ENCODE measurements around the gene TECTB.
"Not testable (repeated sequence)": the region's sequence is repeated elsewhere in the genome, so short reads cannot be mapped to it uniquely, and the experiment has no call there.

The TECTB gene

GRCh38 chr10:112283100-112283499, at the start of gene TECTB:
TECTB (plus strand) TSS chr10:112283400; CDS start chr10:112283735, 335 bp downstream.
- DNase-seq (ENCODE audit: low read depth) = no peak

DNA sequence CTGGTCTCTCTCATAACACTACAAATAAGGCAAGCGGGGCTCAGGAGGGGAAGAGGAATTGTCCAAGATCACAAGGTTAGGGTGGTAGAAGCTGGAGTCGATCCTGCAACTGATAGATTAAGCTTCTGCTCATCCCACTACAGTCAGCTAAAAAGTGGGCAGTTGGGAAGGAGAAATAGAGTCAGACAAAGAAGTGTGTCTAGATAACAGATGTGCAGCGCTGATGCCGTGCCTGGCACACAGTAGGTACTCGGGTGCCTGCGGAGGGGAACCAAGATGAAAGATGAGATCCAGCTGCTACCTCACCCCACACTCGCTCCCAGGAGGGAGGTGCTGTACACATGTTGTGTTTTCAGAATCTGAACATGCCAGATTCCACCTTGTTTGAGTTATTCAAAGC, 48.1 kb upstream of the TECTB start:
- no peak for DNase-seq (ENCODE audit: low read depth)

GRCh38 chr10:112235920-112236319, 47.3 kb upstream of the TECTB start:
- no peak for DNase-seq (ENCODE audit: low read depth)

DNA sequence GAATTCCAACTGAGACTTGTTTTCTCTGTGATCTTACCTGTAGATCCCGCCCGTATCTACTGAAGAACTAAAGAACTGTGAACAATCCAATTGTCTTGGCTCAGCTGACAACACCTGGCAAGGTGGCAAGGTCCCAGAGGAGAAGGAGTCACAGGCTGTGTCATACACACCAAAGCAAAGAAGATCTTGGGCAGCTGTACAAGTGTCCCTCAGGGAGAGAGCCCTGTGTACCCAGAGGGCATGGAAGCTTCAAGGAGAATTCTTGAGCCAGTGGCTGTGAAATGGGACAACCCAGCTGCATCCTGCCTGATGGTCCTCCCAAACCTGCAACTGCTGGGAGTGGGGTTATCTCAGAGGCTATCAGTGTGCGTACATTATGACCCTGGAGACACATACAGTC, 46.7 kb upstream of the TECTB start:
- no peak for DNase-seq (ENCODE audit: low read depth)

GRCh38 chr10:112239347-112239746, 43.9 kb upstream of the TECTB start:
- DNase-seq (ENCODE audit: low read depth) = no peak

GRCh38 chr10:112240441-112240840, 42.8 kb upstream of the TECTB start:
- no peak for DNase-seq (ENCODE audit: low read depth)

DNA sequence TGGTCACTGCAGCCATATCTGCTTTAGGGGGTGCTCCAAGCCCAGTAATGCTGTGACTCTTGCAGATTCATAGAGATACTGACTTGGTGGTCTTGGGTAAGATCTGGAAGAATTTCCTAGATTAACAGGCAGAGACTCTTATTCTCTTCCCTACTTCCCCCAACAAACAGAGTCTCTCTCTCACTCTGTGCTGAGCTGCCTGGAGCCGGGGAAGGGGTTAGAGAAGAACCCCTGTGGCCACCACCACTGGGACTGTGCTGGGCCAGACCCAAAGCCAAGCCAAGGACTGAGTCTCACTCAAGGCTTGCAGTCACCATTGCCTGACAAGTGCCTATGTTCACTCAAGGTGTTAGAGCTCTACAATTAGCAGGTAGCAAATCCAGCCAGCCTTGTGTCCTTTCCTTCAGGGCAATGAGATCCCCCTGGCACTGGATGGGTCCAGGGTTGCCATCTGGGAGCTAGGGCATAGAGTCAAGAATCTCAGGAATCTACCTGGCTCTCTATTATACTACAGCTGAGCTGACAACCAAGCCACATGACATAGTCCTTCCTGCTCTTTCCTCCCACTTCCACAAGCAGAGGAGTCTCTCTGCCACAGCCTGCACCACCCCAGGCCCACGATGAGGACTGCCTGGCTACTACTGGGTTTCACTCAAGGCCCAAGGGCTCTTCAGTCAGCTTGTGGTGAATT, 41.4 kb upstream of the TECTB start:
- no peak for DNase-seq (ENCODE audit: low read depth)

DNA sequence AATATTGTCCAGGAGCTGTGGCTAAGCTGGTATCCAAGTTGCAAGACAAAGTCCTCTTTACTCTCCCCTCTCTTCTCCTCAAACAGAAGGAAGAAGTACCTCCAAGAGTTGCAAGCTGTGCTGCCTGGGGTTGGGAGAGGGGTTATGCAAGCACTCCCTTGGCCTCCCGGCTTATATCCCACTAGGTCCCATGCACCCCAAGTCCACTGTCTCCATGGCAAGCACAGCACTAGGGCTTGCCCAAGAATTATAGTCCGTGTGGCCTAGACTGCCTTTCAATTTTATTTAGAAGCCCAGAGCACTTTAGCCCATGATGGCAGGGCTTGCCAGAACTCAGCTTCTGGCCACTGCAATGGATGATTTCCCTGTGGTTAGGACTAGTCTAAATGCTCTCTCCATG, 40.4 kb upstream of the TECTB start:
- no peak for DNase-seq (ENCODE audit: low read depth)

- no peak for DNase-seq (ENCODE audit: low read depth)
These were observed 39.5 kb upstream of the TECTB start for GRCh38 chr10:112243713-112244112.

DNA sequence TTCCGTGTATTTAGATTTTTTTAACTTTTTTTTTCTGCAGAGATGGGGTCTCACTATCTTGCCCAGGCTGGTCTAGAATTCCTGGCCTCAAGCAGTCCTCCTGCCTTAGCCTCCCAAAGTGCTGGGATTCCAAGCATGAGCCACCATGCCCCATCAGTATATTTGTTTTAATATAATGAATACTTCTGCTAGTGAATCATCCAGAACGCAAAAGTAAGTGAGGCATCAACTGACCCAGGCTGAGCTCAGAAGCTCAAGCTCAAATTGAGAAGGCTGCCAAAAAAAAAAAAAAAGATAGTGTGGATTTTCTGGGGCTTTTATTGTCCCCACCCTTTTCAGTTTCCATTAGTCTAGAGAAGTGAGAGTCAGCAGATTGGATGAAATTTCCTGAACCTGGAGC, 39.0 kb upstream of the TECTB start:
- DNase-seq (ENCODE audit: low read depth) = no peak

DNA sequence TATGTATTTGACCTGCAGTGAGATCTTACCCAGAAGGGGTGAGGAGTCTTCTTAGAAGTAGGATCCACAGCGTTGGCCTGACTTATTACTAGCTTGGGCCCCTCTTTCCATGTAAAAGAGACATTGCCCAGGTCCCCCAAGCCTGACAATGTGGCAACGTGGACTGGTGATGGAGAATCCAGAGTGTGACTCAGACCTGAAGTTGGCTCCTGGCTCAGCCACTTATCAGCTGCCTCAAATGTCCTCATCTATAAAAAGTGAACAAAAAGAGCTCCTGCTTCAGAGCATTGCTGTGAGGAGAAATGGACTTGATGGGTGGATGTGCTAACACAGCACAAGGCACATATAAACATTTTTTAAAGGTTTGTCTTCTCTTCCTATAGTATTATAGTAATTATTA, 35.4 kb upstream of the TECTB start:
- DNase-seq (ENCODE audit: low read depth) = no peak

DNA sequence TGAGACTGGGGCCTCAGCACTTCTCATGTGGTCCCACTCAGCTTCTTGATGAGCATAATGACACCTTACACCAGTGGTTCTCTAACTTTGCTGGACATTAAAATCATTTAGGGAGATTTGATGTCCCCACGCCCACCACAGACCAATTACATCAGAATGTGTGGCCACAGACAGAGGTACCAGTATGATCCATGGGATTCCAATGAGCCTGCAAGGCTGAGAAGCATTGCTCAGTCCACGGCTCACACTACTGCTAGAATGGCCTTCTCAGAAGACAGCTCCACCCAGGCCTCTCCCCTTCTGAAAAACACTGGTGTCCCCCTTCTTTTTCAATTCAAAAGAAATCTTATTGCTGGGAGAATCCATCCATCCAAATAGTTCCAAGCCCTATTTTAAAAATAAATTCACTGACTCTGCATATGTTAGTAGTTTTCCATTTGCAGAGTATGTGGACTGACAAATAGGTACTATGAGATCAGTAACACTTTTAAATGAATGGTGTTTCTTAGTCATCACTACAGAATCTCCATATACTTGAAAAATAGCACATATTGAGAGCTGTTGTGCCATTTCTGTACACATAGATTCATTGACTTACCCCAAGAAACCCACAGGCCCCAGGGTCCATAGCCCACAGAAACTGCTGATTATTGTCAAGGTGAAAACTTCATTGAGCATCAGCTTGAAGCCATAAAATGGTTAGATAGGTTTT, 34.5 kb upstream of the TECTB start:
- no peak for DNase-seq (ENCODE audit: low read depth)

DNA sequence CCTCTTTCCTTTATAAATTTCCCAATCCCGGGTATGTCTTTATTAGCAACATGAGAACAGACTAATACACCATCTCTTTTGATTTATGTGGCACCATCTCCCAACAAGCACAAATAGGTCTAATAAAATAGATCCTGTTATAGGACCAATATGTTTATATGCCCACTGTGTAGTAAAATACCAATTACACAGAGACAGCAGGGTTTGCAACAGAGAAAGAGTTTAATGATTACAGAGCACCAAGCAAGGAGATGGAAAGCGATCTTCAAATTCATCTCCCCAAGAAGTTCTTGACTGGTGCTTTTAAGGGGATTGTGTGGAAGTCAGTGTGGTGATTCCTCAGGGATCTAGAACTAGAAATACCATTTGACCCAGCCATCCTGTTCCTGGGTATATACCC, 33.5 kb upstream of the TECTB start:
- no peak for DNase-seq (ENCODE audit: low read depth)

GRCh38 chr10:112250555-112250954, 32.6 kb upstream of the TECTB start:
- no peak for DNase-seq (ENCODE audit: low read depth)

DNA sequence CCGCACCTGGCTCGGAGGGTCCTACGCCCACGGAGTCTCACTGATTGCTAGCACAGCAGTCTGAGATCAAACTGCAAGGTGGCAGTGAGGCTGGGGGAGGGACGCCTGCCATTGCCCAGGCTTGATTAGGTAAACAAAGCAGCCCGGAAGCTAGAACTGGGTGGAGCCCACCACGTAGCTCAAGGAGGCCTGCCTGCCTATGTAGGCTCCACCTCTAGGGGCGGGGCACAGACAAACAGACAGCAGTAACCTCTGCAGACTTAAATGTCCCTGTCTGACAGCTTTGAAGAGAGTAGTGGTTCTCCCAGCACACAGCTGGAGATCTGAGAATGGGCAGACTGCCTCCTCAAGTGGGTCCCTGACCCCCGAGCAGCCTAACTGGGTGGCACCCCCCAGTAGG, 32.0 kb upstream of the TECTB start:
- DNase-seq (ENCODE audit: low read depth) = not testable (repeated sequence)

- DNase-seq (ENCODE audit: low read depth) = no peak
These were observed 24.8 kb upstream of the TECTB start for GRCh38 chr10:112258407-112258806.

DNA sequence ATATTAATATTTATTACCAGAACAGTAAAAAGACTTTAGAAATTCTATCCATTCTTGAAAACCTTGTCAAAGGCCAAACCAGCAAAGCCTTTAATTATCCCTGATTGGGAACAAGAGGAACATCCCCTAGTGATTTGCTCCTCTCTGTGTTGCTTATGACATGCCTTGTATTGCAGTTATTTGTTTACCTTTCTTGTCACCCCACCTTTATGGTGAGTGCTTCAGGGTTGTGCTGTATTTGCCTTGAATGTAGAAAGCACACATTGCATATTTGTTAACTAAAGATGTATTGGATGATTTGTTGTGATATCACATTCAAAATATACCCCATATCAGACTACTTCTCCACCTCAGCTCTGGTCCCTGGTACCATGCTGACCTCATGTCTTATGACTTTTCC, 23.5 kb upstream of the TECTB start:
- DNase-seq (ENCODE audit: low read depth) = no peak

DNA sequence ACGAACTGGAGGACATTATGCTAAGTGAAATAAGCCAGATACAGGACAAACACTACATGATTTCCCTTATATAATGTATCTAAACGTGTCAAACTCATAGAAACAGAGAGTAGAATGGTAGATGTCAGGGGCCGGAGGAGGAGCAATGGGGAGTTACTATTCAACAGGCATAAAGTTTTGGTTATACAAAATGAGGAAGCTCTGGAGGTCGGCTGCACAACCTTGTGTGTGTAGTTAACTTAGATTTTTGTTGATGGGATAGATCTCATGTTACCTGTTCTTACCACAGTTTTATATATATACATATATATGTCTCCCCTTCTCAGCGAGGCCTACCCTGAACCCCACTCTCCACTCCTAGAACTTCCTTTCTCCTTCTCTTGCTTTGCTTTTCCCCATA, 22.4 kb upstream of the TECTB start:
- no peak for DNase-seq (ENCODE audit: low read depth)

GRCh38 chr10:112261281-112261822, 21.8 kb upstream of the TECTB start:
- DNase-seq (ENCODE audit: low read depth) = no peak

DNA sequence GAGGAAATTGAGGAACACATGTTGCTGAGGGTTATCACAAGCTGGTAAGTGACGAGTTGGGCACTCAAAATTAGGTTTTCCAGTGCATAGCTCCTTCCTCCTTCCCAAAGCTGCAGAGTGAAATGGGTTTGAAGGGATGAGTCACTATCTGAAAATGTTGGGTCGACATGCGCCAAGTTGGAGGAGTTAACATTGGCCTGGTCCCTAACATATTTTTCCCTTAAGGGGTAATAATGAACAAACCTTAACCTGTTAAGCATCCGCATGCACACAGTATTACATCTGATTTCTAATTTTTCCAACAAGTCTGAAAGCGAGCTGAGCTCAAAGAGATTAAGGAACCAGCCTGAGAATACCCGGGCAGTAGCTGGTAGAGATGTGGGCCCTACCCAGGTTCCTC, 20.7 kb upstream of the TECTB start:
- no peak for DNase-seq (ENCODE audit: low read depth)

DNA sequence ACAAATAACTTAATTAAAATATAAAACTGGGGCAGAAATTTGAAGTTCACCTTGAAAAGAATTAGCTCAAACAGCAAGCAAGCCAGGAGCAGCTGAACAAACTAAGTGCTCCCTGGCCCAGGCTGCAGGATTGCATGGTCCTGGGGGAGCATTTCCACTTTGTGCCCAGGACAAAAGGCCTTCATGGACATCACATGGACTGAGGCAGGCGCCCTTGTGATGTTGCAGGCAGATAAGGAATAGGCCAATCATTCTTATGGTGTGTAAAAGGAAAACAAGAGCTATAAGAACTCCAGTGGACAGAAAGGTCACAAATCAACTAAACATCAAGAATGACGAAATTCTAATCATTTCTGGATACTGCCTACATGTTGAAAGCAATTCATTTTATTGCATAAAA, 17.5 kb upstream of the TECTB start:
- DNase-seq (ENCODE audit: low read depth) = no peak

DNA sequence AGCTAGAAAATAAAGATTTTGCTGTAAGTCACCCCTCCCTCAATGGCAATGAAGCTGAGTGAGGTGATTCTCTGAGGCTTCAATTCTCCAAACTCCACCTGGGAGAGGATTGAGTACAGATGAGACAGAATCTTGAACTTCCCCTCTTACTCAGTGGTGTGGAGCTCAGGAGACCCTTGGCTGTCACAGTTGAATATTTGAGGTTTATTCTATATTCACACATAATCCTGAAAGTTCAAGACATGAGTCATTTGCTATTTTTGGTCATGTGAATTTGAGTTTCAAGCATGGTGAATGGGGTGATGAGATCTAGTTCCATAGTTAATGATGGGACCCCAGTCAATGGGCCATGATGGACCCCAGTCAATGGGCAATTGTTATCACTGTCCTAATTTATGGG, 13.9 kb upstream of the TECTB start:
- no peak for DNase-seq (ENCODE audit: low read depth)

GRCh38 chr10:112271982-112272381, 11.2 kb upstream of the TECTB start:
- DNase-seq (ENCODE audit: low read depth) = no peak

DNA sequence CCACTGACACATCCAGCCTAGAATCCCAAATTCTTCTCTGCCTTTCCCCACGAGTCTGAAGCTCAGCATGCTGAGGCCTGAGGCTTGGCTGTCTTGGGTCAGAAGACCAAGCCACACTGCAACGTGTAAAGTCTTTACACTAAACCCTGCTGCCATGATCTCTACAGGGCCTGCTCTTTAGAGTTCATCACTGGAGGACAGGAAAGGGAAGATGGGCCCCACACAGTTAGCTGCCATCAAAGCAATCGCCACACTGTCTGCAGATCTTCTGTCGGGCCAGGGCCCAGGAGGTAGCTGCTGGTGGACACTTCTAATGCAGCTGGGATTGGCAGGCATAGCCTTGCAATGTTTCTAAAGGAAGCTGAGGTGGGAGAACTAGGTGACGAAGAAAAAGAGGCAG, 8.4 kb upstream of the TECTB start:
- no peak for DNase-seq (ENCODE audit: low read depth)
